Measurements from ENCODE around the gene SLTM. TPM values are rescaled to one million over a fixed set of nuclear protein-coding genes. Genes with fewer than 3 reads are reported as not detected.

SLTM gene
- 103 and 158 TPM in 2 replicates for total RNA-seq (2014; rRNA removed; shearing (Covaris generic))
- total RNA-seq (2022), result 121 and 129 TPM in 2 replicates
- Bru-seq, nascent RNA, result percentile 94 among the genes with signal in this experiment
- percentile 93 among the genes with signal in this experiment for BruChase-seq, experiment 1, labeled RNA remaining after a 6-hour chase
- BruChase-seq, experiment 2, labeled RNA remaining after a 2-hour chase, result percentile 93 among the genes with signal in this experiment
- long read RNA-seq, full-length matches to known transcripts, result 70 of 163 reads
- long read RNA-seq, partial matches to known transcripts, result 7 of 163 reads
- long read RNA-seq, other reads (novel, unspliced or antisense), result 86 of 163 reads

DNA sequence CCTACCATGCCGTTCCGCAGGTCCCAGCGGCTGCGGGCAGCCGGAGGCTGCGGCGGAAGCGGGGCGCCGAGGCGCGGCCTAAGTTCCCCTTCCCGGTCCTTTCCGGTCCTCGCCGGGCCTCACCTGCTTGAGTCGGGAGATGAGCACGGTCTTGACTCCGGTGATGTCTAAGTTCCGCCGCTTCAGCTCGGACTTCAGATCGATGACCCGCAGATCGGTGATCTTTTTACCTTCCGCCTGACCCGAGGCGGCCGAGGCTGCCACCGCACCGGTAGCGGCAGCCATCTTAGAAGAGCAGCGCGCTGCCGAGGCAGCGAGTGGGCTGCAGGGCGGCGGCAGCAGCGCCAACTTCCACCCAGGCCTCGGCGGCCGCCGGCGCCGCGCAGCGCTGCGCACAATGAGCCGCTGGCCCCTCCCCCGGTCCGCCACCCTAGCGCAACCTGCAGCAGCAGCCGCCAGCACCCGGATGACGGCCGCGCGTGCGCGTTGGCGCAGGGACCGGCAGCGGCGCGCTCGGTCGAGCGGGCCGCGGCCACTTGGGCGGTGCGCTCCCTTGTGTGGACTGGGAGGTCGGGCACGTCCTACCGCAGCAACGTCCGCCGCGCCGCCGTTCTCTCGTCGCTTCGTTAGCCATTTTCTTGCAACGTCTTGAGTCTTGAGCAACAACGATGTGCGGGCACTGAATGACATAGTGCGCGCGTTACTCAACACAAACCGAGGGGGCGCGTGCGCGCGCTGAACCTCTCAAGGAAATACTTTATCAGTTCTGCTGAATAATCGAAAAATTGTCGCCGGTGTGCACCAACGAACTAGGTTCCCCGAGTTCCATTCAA is at the start of gene SLTM:
SLTM (minus strand) TSS at position 399 of the 833 bp plus-strand sequence; CDS start at position 285, 114 bp downstream.
- peaks cover 44% of the 10 kb centered on the region for H3K79me2 ChIP-seq (ENCODE audit: insufficient read depth, low read depth, low read length)
- TF ChIP-seq, protein P1, sequence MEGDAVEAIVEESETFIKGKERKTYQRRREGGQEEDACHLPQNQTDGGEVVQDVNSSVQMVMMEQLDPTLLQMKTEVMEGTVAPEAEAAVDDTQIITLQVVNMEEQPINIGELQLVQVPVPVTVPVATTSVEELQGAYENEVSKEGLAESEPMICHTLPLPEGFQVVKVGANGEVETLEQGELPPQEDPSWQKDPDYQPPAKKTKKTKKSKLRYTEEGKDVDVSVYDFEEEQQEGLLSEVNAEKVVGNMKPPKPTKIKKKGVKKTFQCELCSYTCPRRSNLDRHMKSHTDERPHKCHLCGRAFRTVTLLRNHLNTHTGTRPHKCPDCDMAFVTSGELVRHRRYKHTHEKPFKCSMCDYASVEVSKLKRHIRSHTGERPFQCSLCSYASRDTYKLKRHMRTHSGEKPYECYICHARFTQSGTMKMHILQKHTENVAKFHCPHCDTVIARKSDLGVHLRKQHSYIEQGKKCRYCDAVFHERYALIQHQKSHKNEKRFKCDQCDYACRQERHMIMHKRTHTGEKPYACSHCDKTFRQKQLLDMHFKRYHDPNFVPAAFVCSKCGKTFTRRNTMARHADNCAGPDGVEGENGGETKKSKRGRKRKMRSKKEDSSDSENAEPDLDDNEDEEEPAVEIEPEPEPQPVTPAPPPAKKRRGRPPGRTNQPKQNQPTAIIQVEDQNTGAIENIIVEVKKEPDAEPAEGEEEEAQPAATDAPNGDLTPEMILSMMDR (conservative IDR thresholded peaks at IDR 0.05; ENCODE audit: low read length), result peak; percentile 58
- no peak for TF ChIP-seq EZH2phosphoT487 (IDR thresholded peaks at IDR 0.05; ENCODE audit: borderline replicate concordance, low read depth, low read length)
- peak within 1 kb of the TSS; percentile 92 for H3K27ac ChIP-seq (ENCODE audit: low read depth, low read length, poor library complexity, severe bottlenecking)
- H3K4me1 ChIP-seq (ENCODE audit: insufficient read depth, low read length, poor library complexity, severe bottlenecking), result peaks cover 20% of the 10 kb centered on the region
- DNase-seq (ENCODE audit: low spot score), result peak; percentile 95
- H4K20me1 ChIP-seq (ENCODE audit: insufficient read depth, low read length), result 0 out of 2 replicates have a peak, but pooled peaks cover 8% of the 10 kb centered on the region
- peak within 1 kb of the TSS; percentile 93 for H2AFZ ChIP-seq (ENCODE audit: low read length)
- ChIA-PET CTCF (ENCODE audit: unreplicated experiment) (interaction anchor here (0.5 kb wide), 1 partner anchor 54 kb away, joined by 7 read pairs; no protein-coding TSS in a partner anchor), POLR2A (interaction anchor here (0.6 to 3.3 kb wide), 9 partner anchors 12 to 591 kb away, joined by 3 to 12 read pairs (median 3); partner anchors contain the start of gene MINDY2)
- peak within 1 kb of the TSS; percentile 86 for H3K4me2 ChIP-seq (ENCODE audit: low read length)
- intact Hi-C loops (cut with micrococcal nuclease; ENCODE audit: unreplicated experiment), result loop anchor here (2.0 to 10.0 kb wide), 4 partner anchors 45 to 755 kb away; partner anchors contain the start of genes ADAM10, BNIP2 and MINDY2
- no peaks in the 10 kb centered on the region for H3K9me3 ChIP-seq (ENCODE audit: low read length)
- H3K4me3 ChIP-seq (ENCODE audit: low read depth, low read length, poor library complexity, severe bottlenecking), result peak within 1 kb of the TSS; percentile 77
- H3K36me3 ChIP-seq (ENCODE audit: insufficient read depth, low read length), result peaks cover 24% of the 10 kb centered on the region
- no peaks in the 10 kb centered on the region for H3K9me2 ChIP-seq (ENCODE audit: insufficient read depth, low read length)
- BruUV-seq (replicated peaks), result no TSS peak

DNA sequence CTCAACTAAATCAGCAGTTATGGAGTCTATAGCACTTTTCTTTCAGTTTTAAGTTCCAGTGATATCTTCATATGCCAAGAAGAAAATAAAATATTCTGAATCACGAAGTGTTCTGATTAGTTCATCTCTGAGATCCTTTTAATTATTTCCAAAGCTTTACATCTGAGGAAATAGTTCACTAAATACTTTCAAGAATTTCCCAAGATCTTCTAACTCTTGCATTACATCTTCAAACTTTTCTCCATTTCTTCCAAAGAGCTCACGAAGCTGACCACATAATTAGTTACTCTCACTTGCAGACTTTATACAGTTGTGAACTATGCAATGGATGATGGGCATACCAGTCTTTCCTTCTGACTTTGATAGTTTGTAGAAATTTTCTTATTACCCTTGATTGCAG is 49.8 kb upstream of the SLTM start:
- H3K27ac ChIP-seq (ENCODE audit: low read depth, low read length, poor library complexity, severe bottlenecking), result no peak overlapping the region
- no peak overlapping the region for H3K4me3 ChIP-seq (ENCODE audit: low read depth, low read length, poor library complexity, severe bottlenecking)
- peaks cover 52% of the 10 kb centered on the region for H3K4me1 ChIP-seq (ENCODE audit: insufficient read depth, low read length, poor library complexity, severe bottlenecking)
- TF ChIP-seq, protein P1 (conservative IDR thresholded peaks at IDR 0.05; ENCODE audit: low read length), result no peak
- TF ChIP-seq EZH2phosphoT487 (IDR thresholded peaks at IDR 0.05; ENCODE audit: borderline replicate concordance, low read depth, low read length), result no peak
- H3K4me2 ChIP-seq (ENCODE audit: low read length), result no peak overlapping the region
- no peaks in the 10 kb centered on the region for H3K9me2 ChIP-seq (ENCODE audit: insufficient read depth, low read length)
- ChIA-PET CTCF (ENCODE audit: unreplicated experiment) (no interaction called here), POLR2A (no interaction called here)
- DNase-seq (ENCODE audit: low spot score), result no peak
- intact Hi-C loops (cut with micrococcal nuclease; ENCODE audit: unreplicated experiment), result loop anchor here (5.0 kb wide), 2 partner anchors 269 to 544 kb away; no protein-coding TSS in a partner anchor
- peak overlapping the region; percentile 37; the same call in 1 of the 2 replicates for H2AFZ ChIP-seq (ENCODE audit: low read length)
- H3K79me2 ChIP-seq (ENCODE audit: insufficient read depth, low read depth, low read length), result peaks cover 11% of the 10 kb centered on the region
- H3K36me3 ChIP-seq (ENCODE audit: insufficient read depth, low read length), result no peaks in the 10 kb centered on the region
- BruUV-seq (replicated peaks), result no TSS peak
- no peaks in the 10 kb centered on the region for H3K9me3 ChIP-seq (ENCODE audit: low read length)
- 0 out of 2 replicates have a peak, but pooled peaks cover 2% of the 10 kb centered on the region for H4K20me1 ChIP-seq (ENCODE audit: insufficient read depth, low read length)
